CD4-positive, alpha-beta T cell (primary cell): ENCODE data around the gene ARID2. TPM values are rescaled to one million over a fixed set of nuclear protein-coding genes. Genes with fewer than 3 reads are reported as not detected.

Source experiments
- ATAC-seq: fragments of 200-7000 bp; cut with Tn5 transposase; one replicate; pipeline ENCODE4 v1.10.0; 2022; ENCODE audit warnings: mild to moderate bottlenecking; ENCODE audit not compliant: poor library complexity
- CTCF ChIA-PET: fragments of 350-600 bp; sonication (Branson Sonifier 250); formaldehyde crosslinking; loops from one replicate; lab custom pipeline; 2021; ENCODE audit warnings: antibody characterized with exemption, inconsistent platforms; lab: Charles Lee
- POLR2A ChIA-PET: fragments of 350-600 bp; sonication (Branson Sonifier 250); formaldehyde crosslinking; loops from one replicate; lab custom pipeline; 2021; ENCODE audit warnings: antibody characterized with exemption, inconsistent platforms; lab: Charles Lee
- DNase-seq, 14 experiments: peaks; one replicate each; pipeline ENCODE4 v3.0.0-alpha.2; 2013 to 2020; ENCODE audit warnings: mixed read lengths in 2 of 14
- H3K27ac ChIP-seq, 2 donors: one replicate each; pipeline versions ENCODE4 v1.5.1 to v1.7.0; 2013; ENCODE audit warnings: low read length in 2 of 2, low read depth in 1 of 2, mild to moderate bottlenecking in 1 of 2
- H3K27me3 ChIP-seq, 2 experiments: 1 replicate in 1 of 2; 2 replicates in 1 of 2; pipeline versions ENCODE4 v1.6.1 to v1.7.0; 2013; ENCODE audit warnings: low read length in 2 of 2, control low read depth in 1 of 2, mild to moderate bottlenecking in 1 of 2, moderate library complexity in 1 of 2; ENCODE audit not compliant: insufficient read depth in 2 of 2, control insufficient read depth in 1 of 2
- H3K36me3 ChIP-seq: one replicate; pipeline ENCODE4 v1.6.1; 2013; ENCODE audit warnings: low read length, control low read depth; ENCODE audit not compliant: insufficient read depth
- H3K4me1 ChIP-seq: one replicate; pipeline ENCODE4 v1.6.1; 2013; ENCODE audit warnings: low read length, control low read depth; ENCODE audit not compliant: insufficient read depth
- H3K4me3 ChIP-seq: one replicate; pipeline ENCODE4 v1.5.1; 2013; ENCODE audit warnings: mild to moderate bottlenecking, low read length, moderate library complexity
- H3K9me3 ChIP-seq, 2 experiments: 1 replicate in 1 of 2; 2 replicates in 1 of 2; pipeline versions ENCODE4 v1.6.1 to v1.7.0; 2013; ENCODE audit warnings: low read length in 2 of 2, mild to moderate bottlenecking in 2 of 2, control low read depth in 1 of 2, moderate library complexity in 1 of 2; ENCODE audit not compliant: control insufficient read depth in 1 of 2, insufficient read depth in 1 of 2
- H3K27ac Mint-ChIP-seq: one replicate; pipeline ENCODE4 v1.8.0; 2020; ENCODE audit warnings: mixed read lengths
- H3K27me3 Mint-ChIP-seq: one replicate; pipeline ENCODE4 v1.8.0; 2021; ENCODE audit warnings: mixed read lengths
- H3K36me3 Mint-ChIP-seq: one replicate; pipeline ENCODE4 v1.8.0; 2021; ENCODE audit warnings: low read depth, mixed read lengths
- H3K4me1 Mint-ChIP-seq: one replicate; pipeline ENCODE4 v1.8.0; 2021; ENCODE audit warnings: low read depth, mixed read lengths
- H3K4me3 Mint-ChIP-seq: one replicate; pipeline ENCODE4 v1.8.0; 2020; ENCODE audit warnings: mild to moderate bottlenecking, mixed read lengths
- H3K9me3 Mint-ChIP-seq: one replicate; pipeline ENCODE4 v1.8.0; 2020; ENCODE audit warnings: mixed read lengths
- intact Hi-C, 2 experiments: fragments of 100-400 bp; cut with DNase I in 1 of 2; cut with micrococcal nuclease in 1 of 2; formaldehyde crosslinking; loops; one replicate each; pipeline versions ENCODE4 v1.15.1 to v1.9.0; 2023 to 2025; cut with DNase I, micrococcal nuclease
- total RNA-seq, 174 experiments: library from RNA in 2 of 174; stranded (reverse) in 2 of 174; gene quantifications; one replicate each; pipeline ENCODE4 v1.2.3 and lab custom pipeline; 2021 to 2026
- TF ChIP-seq, protein P1 (sequence below): fragments of 200-600 bp; IDR thresholded peaks from one replicate; pipeline ENCODE4 v1.8.0; 2022; ENCODE audit warnings: antibody characterized with exemption, mild to moderate bottlenecking

Gene ARID2
- total RNA-seq, 2 experiments from 2014 or later: 49.0 to 51.3 TPM

DNA sequence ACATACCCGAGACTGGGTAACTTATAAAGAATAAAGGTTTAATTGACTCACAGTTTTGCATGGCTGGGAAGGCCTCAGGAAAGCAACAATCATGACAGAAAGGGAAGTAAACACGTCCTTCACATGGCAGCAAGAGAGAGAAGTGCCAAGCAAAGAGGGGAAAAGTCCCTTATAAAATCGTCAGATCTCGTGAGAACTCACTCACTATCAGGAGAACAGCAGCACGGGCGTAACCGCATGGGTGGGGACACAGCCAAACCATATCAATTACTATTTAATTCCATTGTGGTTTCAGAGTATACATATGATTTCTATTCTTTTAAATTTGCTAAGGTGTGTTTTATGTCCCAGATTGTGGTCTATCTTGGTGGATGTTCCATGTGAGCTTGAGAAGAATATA lies 142.9 kb downstream of the ARID2 start:
- CTCF ChIA-PET: no interaction called here

DNA sequence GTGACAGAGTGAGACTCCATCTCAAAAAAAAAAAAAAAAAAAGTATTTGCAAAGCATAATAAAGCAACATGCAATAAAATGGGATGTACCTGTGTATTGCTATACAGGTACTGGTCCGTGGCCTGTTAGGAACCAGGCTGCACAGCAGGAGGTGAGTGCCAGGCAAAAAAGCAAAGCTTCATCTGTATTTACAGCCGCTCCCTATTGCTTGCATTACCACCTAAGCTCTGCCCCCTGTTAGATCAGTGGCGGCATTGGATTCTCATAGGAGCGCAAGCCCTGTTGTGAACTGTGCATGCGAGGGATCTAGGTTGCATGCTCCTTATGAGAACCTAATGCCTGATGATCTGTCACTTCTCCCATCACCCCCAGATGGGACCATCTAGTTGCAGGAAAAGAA lies 147.6 kb downstream of the ARID2 start:
- no peak for DNase-seq
- H3K9me3 ChIP-seq: no peaks in the 10 kb centered on the region
- Mint-ChIP-seq H3K36me3 (peaks cover 93% of the 10 kb centered on the region), H3K27me3 (no peaks in the 10 kb centered on the region), H3K4me3 (no peak overlapping the region), H3K4me1 (peaks cover 44% of the 10 kb centered on the region), H3K9me3 (peaks cover 3% of the 10 kb centered on the region), H3K27ac (no peak overlapping the region)
- ChIA-PET CTCF (no interaction called here), POLR2A (no interaction called here)
- no peak overlapping the region for H3K4me3 ChIP-seq
- H3K36me3 ChIP-seq: peaks cover 41% of the 10 kb centered on the region
- intact Hi-C loops: loop anchor here in 1 of 2 experiments (10.0 kb wide), 1 partner anchor 332 kb away; no protein-coding TSS in a partner anchor
- H3K27ac ChIP-seq: no peak overlapping the region
- TF ChIP-seq, protein P1, sequence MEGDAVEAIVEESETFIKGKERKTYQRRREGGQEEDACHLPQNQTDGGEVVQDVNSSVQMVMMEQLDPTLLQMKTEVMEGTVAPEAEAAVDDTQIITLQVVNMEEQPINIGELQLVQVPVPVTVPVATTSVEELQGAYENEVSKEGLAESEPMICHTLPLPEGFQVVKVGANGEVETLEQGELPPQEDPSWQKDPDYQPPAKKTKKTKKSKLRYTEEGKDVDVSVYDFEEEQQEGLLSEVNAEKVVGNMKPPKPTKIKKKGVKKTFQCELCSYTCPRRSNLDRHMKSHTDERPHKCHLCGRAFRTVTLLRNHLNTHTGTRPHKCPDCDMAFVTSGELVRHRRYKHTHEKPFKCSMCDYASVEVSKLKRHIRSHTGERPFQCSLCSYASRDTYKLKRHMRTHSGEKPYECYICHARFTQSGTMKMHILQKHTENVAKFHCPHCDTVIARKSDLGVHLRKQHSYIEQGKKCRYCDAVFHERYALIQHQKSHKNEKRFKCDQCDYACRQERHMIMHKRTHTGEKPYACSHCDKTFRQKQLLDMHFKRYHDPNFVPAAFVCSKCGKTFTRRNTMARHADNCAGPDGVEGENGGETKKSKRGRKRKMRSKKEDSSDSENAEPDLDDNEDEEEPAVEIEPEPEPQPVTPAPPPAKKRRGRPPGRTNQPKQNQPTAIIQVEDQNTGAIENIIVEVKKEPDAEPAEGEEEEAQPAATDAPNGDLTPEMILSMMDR: no peak
- H3K4me1 ChIP-seq: peaks cover 5% of the 10 kb centered on the region
- ATAC-seq: no peak
- no peaks in the 10 kb centered on the region for H3K27me3 ChIP-seq

More for the DNA sequence above, 142.9 kb downstream of the ARID2 start:
- ATAC-seq (no peak), DNase-seq (no peak)
- no peaks in the 10 kb centered on the region for H3K9me3 ChIP-seq
- Mint-ChIP-seq H3K4me3 (no peak overlapping the region), H3K9me3 (peaks cover 3% of the 10 kb centered on the region), H3K27ac (no peak overlapping the region), H3K4me1 (peaks cover 30% of the 10 kb centered on the region), H3K36me3 (peaks cover 85% of the 10 kb centered on the region), H3K27me3 (no peaks in the 10 kb centered on the region)
- no peak overlapping the region for H3K27ac ChIP-seq
- POLR2A ChIA-PET: no interaction called here
- intact Hi-C loops: loop anchor here in 1 of 2 experiments (10.0 kb wide), 1 partner anchor 328 kb away; no protein-coding TSS in a partner anchor
- H3K27me3 ChIP-seq: no peaks in the 10 kb centered on the region
- no peak overlapping the region for H3K4me3 ChIP-seq
- TF ChIP-seq, protein P1: no peak
- no peaks in the 10 kb centered on the region for H3K4me1 ChIP-seq
- H3K36me3 ChIP-seq: peaks cover 38% of the 10 kb centered on the region

DNA sequence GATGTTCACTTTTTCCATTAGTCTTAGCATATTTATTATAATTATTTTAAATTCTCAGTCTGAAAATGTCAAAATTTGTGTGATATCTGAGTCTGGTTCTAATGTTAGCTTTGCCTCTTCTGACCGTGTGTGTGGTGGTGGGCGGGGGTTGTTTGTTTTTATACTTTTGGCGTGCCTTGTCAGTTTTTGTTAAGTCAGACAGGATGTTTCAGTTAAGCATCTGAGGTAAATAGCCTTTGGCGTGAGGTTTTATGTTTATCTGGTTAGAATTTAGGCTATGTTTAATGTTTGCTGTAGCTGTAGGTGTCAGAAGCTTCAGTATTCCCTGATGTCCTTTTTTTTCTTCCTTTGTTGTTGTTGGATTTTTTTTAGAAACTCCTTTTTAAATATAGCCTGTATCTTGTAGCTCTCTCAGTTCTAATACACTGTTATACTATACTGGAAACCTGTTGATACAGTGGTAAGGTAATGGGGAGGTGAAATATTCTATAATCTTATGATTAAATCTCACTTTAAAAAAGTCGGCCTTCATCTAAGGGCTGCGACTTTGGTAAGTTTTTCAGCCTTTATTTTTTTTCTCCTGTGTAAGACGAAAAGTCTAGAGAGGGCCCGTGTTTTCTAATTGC lies 149.2 kb downstream of the ARID2 start:
- CTCF ChIA-PET: interaction anchor here (0.8 kb wide), 1 partner anchor 10 kb away, joined by 3 read pairs; no protein-coding TSS in a partner anchor
- H3K36me3 ChIP-seq: peaks cover 39% of the 10 kb centered on the region
- Mint-ChIP-seq H3K36me3 (peaks cover 93% of the 10 kb centered on the region), H3K4me3 (peak overlapping the region; percentile 51), H3K4me1 (peaks cover 31% of the 10 kb centered on the region), H3K27me3 (no peaks in the 10 kb centered on the region), H3K9me3 (peaks cover 6% of the 10 kb centered on the region), H3K27ac (peak overlapping the region; percentile 76)
- ATAC-seq (peak; percentile 59), DNase-seq (peak in 8 of 14 experiments; percentile 4 to 73 (median 30))
- no peak overlapping the region for H3K4me3 ChIP-seq
- intact Hi-C loops: loop anchor here in 1 of 2 experiments (10.0 kb wide), 1 partner anchor 334 kb away; no protein-coding TSS in a partner anchor
- H3K9me3 ChIP-seq: no peaks in the 10 kb centered on the region
- no peaks in the 10 kb centered on the region for H3K27me3 ChIP-seq
- H3K4me1 ChIP-seq: peaks cover 5% of the 10 kb centered on the region
- TF ChIP-seq, protein P1: no peak
- POLR2A ChIA-PET: interaction anchor here (0.7 to 1.1 kb wide), 3 partner anchors 149 to 1207 kb away, joined by 3 read pairs; partner anchors contain the start of gene ARID2
- H3K27ac ChIP-seq: peak overlapping the region in 1 of 2 donors; percentile 59
